ENCODE results near the gene PUDP.
A peak's percentile ranks its signal among the peaks of the same experiment; 100 is the strongest.
"Not testable (repeated sequence)": the region's sequence is repeated elsewhere in the genome, so short reads cannot be mapped to it uniquely, and the experiment has no call there.

Gene PUDP

DNA sequence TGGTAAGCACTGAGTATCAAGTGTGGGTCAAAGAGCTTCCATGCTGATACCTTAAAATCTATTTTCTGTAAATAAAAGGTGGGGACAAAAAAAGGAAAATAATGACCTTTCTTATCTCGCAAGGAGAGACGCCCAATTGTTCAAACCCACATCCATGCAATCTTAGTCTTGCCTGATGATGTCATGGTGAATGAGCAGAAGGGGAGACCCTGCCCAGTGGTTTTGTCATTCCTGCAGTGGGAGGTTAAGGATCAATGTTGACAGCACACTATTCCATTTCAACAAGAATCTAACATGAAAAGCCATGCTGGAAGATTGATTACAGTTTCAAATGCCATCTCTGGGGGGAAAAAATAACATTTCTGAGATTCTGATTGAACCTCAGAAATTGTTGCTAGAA lies 40.7 kb upstream of the PUDP start:
- H3K27ac ChIP-seq (ENCODE audit: poor library complexity, severe bottlenecking), result no peak overlapping the region
- H3K9me3 ChIP-seq (ENCODE audit: severe bottlenecking), result no peaks in the 10 kb centered on the region
- no peak overlapping the region for H3K4me3 ChIP-seq (ENCODE audit: severe bottlenecking)
- H3K4me1 ChIP-seq (ENCODE audit: insufficient read depth, poor library complexity, severe bottlenecking), result no peaks in the 10 kb centered on the region
- no peaks in the 10 kb centered on the region for H3K27me3 ChIP-seq (ENCODE audit: insufficient read depth, poor library complexity, severe bottlenecking)
- ATAC-seq (ENCODE audit: low read depth) (no peak), DNase-seq (ENCODE audit: low spot score) (no peak)
- TF ChIP-seq, protein P1, sequence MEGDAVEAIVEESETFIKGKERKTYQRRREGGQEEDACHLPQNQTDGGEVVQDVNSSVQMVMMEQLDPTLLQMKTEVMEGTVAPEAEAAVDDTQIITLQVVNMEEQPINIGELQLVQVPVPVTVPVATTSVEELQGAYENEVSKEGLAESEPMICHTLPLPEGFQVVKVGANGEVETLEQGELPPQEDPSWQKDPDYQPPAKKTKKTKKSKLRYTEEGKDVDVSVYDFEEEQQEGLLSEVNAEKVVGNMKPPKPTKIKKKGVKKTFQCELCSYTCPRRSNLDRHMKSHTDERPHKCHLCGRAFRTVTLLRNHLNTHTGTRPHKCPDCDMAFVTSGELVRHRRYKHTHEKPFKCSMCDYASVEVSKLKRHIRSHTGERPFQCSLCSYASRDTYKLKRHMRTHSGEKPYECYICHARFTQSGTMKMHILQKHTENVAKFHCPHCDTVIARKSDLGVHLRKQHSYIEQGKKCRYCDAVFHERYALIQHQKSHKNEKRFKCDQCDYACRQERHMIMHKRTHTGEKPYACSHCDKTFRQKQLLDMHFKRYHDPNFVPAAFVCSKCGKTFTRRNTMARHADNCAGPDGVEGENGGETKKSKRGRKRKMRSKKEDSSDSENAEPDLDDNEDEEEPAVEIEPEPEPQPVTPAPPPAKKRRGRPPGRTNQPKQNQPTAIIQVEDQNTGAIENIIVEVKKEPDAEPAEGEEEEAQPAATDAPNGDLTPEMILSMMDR (IDR thresholded peaks at IDR 0.05; ENCODE audit: poor library complexity, severe bottlenecking), result no peak
- H3K36me3 ChIP-seq (ENCODE audit: low read depth), result no peaks in the 10 kb centered on the region

DNA sequence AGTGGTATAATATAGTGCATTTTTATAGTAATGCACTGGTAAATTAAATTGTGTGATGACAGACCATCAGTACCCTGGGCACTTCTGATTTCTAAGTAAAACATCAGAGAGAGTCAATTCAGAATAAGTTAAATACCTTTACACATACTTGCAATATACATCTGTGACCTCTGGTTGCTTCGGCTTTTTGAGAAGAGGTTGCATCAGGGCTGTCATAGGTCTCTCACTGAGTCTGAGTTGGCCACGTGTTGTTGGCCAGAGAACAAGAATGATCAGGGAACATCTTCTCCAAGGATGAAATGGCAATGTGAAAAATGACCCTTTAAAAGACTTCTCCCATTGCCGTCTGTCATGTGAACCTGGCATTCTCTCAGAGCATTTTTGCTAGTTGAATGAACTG lies 36.9 kb upstream of the PUDP start:
- DNase-seq (ENCODE audit: low spot score) (no peak), ATAC-seq (ENCODE audit: low read depth) (no peak)
- Histone ChIP-seq H3K27me3 (ENCODE audit: insufficient read depth, poor library complexity, severe bottlenecking) (no peaks in the 10 kb centered on the region), H3K36me3 (ENCODE audit: low read depth) (no peaks in the 10 kb centered on the region), H3K9me3 (ENCODE audit: severe bottlenecking) (no peaks in the 10 kb centered on the region), H3K27ac (ENCODE audit: poor library complexity, severe bottlenecking) (no peak overlapping the region), H3K4me1 (ENCODE audit: insufficient read depth, poor library complexity, severe bottlenecking) (no peaks in the 10 kb centered on the region), H3K4me3 (ENCODE audit: severe bottlenecking) (no peak overlapping the region)
- TF ChIP-seq, protein P1 (IDR thresholded peaks at IDR 0.05; ENCODE audit: poor library complexity, severe bottlenecking), result no peak

DNA sequence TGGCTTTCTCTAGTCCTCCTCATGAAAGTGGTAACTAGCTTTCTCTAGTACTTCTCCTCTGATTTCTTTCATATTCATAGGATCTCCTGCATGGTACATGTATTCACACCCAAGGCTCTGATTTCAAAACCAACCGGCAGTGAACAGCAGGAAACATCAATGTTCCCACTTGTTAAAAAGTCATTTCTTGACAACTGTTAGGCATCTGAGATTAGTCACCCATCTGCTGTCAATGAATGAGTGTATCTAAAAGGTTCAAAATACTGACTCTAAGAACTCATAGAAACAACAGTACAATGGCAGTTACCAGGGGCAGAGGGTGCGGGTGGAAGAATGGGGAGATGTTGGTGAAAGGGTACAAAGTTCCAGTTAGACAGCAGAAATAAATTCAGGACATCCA lies 31.5 kb upstream of the PUDP start:
- no peak overlapping the region for H3K4me3 ChIP-seq (ENCODE audit: severe bottlenecking)
- no peak overlapping the region for H3K27ac ChIP-seq (ENCODE audit: poor library complexity, severe bottlenecking)
- no peaks in the 10 kb centered on the region for H3K9me3 ChIP-seq (ENCODE audit: severe bottlenecking)
- DNase-seq (ENCODE audit: low spot score) (no peak), ATAC-seq (ENCODE audit: low read depth) (no peak)
- TF ChIP-seq, protein P1 (IDR thresholded peaks at IDR 0.05; ENCODE audit: poor library complexity, severe bottlenecking), result no peak
- H3K4me1 ChIP-seq (ENCODE audit: insufficient read depth, poor library complexity, severe bottlenecking), result no peaks in the 10 kb centered on the region
- H3K27me3 ChIP-seq (ENCODE audit: insufficient read depth, poor library complexity, severe bottlenecking), result no peaks in the 10 kb centered on the region
- H3K36me3 ChIP-seq (ENCODE audit: low read depth), result no peaks in the 10 kb centered on the region

DNA sequence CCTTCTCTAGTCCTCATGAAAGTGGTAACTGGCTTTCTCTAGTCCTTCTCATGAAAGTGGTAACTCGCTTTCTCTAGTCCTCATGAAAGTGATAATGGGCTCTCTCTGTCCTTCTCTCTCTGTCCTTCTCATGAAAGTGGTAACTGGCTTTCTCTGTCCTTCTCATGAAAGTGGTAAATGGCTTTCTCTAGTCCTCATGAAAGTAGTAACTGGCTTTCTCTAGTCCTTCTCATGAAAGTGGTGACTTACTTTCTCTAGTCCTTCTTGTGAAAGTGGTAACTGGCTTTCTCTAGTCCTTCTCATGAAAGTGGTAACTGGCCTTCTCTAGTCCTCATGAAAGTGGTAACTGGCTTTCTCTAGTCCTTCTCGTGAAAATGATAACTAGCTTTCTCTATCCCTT lies 30.9 kb upstream of the PUDP start:
- not testable (repeated sequence) for H3K27me3 ChIP-seq (ENCODE audit: insufficient read depth, poor library complexity, severe bottlenecking); H3K9me3 ChIP-seq (ENCODE audit: severe bottlenecking); ATAC-seq (ENCODE audit: low read depth); DNase-seq (ENCODE audit: low spot score); H3K27ac ChIP-seq (ENCODE audit: poor library complexity, severe bottlenecking); H3K36me3 ChIP-seq (ENCODE audit: low read depth); H3K4me1 ChIP-seq (ENCODE audit: insufficient read depth, poor library complexity, severe bottlenecking); H3K4me3 ChIP-seq (ENCODE audit: severe bottlenecking)

DNA sequence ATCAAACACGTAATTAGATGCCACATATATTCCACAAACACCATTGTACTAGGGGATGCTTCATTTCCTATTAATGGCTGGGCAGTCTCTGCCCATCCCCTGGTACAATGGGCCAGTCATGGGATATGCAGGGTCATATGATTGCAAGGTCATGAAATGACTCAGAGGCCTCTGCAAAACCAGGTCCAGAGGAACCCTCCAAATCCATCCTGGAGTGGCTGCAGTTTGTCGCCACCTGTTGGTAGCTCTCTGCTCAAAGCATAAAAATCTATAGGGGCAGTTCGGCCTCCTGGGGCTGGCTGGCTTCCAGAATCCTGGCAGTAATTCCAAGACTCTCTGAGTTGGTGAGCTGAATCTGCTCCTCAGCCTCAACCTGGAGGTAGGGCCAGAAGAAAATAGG lies 22.9 kb upstream of the PUDP start:
- TF ChIP-seq, protein P1 (IDR thresholded peaks at IDR 0.05; ENCODE audit: poor library complexity, severe bottlenecking), result peak; percentile 16
- Histone ChIP-seq H3K36me3 (ENCODE audit: low read depth) (no peaks in the 10 kb centered on the region), H3K9me3 (ENCODE audit: severe bottlenecking) (no peaks in the 10 kb centered on the region), H3K4me1 (ENCODE audit: insufficient read depth, poor library complexity, severe bottlenecking) (no peaks in the 10 kb centered on the region), H3K27me3 (ENCODE audit: insufficient read depth, poor library complexity, severe bottlenecking) (no peaks in the 10 kb centered on the region), H3K4me3 (ENCODE audit: severe bottlenecking) (no peak overlapping the region), H3K27ac (ENCODE audit: poor library complexity, severe bottlenecking) (no peak overlapping the region)
- ATAC-seq (ENCODE audit: low read depth) (no peak), DNase-seq (ENCODE audit: low spot score) (no peak)
